NCI-H2227 treated with DMSO at 0.1 percent for 48 hours (cell line): Measurements from ENCODE around the gene USHBP1.

ENCODE experiments used
- DNase-seq: peaks from one replicate; lab custom pipeline; 2025; lab: John Stamatoyannopoulos, UW

Gene USHBP1

DNA sequence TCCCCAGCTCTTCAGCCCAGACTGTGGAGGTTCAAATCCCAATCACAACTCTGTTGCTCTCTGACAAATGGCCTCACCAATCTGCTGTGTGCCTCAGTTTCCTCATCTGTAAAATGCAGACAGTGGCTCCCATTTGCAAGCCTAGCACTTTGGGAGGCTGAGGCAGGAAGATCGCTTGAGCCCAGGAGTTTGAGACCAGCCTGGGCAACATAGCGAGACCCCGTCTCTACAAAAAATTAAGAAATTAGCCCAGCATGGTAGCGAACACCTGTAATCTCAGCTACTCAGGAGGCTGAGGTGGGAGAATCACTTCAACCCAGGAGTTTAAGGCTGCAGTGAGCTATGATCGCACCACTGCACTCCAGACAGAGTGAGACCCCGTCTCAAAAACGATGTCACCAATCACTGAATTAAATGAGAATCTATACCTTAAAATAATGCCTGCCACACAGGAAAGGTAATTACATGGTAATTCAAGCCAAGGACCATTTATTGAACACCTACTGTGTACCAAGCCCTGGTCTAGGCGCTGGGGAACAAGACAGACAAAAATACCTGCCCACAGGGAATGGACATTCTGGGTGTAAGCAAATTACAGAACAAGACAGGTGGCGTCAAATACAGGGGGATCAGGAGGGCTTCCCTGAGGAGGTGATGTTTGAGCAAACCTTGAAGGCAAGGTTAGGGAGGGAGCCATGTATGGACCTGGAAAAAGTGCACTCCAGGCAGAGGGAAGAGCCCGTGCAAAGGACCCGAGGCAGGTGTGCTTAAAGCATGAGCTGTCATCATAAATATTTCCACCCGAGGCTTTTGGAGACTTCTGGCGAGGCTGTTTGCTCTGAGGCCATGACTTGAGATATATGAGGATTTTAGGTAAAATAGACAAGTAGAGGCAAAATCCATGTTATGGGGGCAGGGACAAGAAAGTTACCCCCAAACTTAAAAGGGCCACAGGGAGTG lies 26.5 kb downstream of the USHBP1 start:
- no peak for DNase-seq

DNA sequence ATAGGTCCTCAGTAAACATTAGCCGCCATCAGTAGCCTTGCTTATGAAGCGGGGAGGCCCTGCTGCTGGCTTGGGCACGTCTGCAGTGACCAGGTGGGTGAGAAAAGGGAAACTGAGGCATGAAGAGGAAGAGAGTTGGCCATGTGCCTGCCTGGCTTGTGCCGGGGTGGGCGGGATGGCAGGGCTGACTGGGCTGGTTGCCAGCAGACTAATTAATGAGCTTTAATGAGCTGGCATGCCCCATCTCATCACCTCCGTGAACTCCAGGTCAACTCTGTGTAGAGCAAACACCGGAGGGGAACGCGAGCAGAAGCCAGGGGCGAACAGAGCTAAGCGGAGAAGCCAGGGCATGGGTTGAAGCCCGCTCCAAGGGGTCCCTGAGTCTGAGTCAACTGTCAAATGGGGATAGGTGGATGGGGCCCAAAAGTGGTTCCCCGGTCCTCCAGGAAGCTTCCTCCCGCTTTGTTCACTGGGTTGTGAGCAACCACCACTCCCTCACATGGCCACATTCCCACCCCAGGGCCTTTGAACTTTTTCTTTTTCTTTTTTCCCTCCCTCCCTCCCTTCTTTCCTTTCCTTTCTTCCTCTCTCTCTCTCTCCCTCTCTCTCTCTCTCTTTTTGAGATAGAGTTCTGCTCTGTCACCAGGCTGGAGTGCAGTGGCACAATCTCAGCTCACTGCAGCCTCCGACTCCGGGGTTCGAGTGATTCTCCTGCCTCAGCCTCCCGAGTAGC lies 27.6 kb downstream of the USHBP1 start:
- DNase-seq, result no peak

DNA sequence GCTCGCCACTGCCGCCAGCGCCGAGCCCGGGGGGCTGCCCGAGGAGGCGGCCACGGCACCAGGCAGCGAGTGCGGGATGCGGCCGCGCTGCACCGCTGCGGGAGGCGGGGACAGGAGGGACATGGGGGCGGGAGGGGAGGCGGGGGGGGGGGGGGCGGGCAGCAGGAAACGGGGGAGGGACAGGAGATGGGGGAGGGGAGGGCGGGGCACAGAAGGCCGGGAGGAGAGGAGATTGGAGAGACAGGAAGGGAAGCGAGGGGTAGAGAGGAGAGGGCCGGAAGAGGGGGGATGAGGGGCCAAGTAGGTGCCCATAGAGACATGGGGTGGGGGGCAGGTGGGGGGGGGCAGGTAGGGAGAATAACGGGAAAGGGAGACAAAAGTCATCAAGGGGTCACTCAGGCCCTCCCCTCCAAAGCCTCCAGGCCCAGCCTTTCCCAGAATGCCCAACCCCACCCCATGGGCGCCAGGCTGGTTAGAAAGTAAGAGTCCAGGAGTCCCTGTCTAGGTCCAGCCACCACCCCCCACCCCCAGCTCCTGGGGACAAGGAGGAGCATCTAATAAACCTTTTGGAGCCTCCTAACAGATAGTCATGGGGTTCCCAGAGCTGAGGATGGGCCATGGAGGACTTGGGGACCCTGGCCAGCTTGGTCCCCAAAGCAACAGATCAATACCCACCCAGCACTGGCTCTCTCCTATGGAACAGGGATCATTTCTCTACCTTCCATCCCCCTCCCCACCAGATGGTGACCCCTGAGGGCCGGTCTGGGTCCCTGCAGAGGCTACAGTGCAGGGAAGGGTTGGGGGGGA lies 28.4 kb downstream of the USHBP1 start:
- peak; percentile 45 for DNase-seq

DNA sequence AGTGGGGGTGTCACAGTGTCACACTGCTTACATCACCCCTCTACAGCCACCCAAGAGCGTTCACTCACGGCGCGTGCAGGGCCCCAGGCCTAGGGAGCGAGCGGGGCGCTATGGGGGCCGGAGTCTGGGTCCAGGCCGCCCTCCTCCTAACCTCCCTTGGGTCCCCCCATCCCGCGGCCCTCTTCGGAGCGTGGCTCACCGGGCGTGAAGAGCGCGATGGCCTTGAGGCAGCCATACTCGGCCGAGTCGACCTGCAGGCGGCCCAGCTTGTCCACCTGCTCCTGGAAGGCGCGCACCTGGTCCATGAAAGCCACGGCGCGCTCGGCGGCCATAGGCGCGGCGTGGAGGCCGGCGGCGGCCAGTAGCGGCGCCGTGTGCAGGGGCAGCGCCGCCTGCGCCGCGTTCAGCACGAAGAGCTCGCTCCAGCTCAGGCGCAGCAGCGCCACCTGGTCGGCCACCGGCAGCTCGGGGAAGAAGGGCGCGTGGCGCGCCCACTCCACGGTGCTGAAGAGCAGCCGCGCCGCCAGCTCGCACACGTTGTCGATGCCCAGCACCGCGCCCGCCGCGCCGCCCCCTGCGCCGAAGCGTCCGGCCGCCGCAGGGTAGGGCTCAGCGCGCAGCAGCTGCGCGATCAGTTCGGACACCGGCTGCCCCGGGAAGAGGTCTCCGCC lies 29.1 kb downstream of the USHBP1 start:
- peak; percentile 42 for DNase-seq

DNA sequence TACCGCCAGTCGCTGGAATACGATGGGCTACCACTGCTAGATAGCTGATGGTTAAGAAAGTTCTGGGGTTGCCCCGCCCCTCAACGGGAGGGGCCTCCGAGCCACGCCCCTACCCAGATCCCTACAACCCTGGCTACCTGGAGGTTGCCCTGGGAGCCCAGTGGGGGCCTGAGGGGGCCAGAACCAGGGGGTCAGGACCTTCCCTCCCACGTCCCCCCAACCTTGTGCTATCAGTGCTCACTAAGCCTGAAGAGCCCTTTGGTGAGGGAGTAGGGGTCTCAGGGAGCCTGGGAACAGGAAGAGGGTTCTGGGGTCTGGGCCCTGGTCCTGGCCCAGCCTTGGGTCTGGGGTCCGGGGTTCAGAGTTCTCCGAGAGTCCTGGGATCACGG lies 29.6 kb downstream of the USHBP1 start:
- peak; percentile 5 for DNase-seq

DNA sequence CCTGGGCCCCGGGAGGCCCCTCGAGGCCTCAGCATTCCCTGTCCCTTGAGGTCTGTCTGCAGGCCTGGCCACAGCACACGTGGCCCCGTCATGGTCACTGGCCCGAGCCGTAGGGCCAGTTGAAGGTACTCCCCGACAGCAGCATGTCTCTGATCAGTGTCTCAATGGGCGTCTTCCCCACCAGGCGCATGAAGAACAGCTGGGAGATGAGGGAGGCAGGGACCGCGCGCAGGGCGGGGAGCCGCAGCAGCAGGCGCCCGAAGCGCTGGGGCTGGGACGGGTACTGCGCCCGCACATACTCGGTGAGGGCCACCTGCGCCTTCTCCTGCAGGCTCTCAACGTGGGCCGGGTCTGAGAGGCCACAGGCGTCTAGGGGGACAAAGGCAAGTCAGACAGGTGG lies 32.3 kb downstream of the USHBP1 start:
- no peak for DNase-seq

DNA sequence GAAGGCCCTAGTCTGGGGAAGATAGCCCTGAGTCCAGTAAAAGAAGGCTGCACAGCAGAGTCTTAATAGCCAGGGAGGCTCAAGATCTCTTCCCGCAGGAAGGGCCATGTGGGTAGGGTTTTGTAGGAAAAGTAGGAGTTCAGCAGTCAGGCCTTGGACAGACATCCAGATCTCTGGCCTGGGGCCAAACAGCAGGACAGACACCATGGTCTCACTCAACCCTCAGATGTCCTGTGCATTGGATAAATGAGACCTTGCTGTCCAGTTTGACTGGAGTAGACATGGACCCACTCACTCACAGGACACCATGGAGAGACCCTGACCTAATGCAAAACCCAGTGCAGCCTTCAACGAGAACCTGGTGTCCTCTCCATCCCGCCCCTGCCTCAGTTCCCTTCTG lies 34.7 kb downstream of the USHBP1 start:
- DNase-seq, result no peak

DNA sequence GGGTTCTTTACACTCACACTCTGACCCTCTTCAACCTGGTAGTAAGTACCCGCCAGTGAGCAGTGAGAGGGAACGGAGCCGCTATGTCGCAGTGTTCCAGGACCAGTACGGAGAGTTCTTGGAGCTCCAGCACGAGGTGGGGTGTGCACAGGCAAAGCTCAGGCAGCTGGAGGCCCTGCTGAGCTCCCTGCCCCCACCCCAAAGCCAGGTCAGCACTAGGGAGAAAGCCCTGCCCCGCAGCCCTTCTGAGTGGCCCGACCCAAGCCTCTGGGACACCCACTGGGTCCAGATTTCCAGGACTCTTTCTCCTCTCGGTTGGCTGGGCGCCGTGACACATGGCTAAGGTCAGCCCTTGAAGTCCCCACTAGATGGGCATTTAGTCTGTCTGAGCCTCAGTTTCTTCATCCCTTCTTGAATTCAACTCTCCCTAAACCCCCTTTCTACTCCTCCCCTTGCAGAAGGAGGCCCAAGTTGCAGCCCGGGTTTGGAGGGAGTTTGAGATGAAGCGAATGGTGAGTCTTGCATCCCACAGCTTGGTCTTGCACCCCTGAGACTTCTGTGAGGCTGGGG lies 36.7 kb downstream of the USHBP1 start:
- DNase-seq, result no peak

DNA sequence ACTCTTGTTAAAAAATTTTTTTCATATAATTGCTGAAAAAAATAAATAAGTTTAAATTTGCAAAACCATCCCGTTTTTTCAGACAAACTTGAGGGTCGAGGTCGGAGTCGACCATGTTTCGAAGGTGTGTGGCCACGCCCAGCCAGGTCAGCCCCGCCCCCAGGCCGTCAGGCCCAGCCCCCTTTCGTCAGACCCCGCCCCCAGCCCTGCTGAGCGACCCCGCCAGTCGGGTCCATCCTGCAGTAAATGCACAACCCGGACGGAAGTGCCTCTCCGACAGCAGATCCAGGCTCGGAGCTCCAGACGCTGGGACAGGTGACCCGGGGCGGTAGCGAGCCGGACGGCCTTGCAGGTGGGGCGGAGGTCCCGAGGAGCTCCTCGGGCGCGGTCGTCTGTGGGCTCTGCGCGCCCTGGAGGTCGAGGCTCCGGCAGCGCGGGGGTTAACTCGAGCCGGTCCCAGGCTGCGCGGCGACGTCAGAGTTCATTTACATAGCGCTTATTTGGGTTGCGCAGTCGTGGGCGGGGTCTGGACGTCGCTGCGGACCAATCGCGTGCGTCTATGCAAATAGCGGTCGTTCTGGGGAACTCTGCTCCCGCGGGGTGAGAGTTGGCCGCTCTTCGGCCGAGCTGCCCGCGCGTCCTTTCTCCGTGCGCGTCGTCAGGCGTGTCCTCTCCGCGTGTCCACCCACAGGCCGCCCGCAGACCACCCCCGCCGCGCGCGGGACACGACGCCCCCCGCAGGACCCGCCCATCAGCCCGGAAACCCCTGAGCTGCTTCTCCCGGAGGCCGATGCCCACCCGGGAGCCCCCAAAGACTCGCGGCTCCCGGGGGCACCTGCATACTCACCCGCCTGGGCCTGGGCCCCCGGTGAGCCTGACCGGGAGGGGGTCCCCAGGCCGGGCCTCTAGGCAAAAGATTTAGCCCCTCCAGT lies 38.3 kb downstream of the USHBP1 start, which contains the start of gene OCEL1:
Gene OCEL1, plus strand, starts transcription at position 225 of the 932 bp plus-strand sequence. Its CDS starts 22 bp downstream, at position 247.
- DNase-seq, result peak; percentile 92

DNA sequence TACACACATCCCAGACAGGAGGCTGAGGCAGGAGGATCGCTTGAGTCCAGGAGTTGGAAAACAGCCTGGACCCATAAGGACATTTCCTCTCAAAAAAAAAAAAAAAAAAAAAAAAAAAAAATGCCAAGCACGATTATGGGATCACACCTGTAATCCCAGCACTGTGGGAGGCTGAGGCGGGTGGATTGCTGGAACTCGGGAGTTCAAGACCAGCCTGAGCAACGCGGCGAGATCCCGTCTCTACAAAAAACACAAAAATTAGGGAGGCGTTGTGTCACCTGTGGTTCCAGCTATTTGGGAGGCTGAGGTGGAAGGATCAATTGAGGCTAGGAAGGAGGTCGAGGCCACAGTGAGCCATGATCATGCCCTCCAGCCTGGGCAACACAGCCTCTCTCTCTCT lies 39.5 kb downstream of the USHBP1 start:
- no peak for DNase-seq

DNA sequence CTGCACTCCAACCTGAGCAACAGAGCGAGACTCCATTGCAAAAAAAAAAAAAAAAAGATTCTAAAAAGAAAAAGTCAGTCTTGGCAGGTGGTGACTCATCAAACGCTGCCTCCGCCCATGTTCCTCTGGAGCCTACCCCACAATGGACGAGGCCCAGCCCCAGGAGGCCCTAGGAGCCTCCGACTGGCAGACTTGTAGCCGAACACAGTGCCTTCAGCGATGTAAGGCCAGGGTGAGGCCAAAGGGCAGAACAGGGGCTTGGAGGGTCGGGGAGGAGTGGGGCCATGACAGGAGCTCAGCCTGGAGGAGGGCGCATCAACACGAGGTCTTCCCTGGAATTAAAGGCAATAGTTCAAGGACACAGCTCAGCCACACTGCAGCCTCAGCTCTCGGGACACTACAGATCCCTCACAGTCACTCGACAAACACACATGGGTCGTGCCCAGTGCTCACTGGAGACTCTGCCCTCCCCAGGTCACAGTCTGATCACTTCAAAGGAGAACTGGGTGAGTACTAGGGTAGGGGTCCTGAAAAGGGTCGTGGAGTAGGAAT lies 44.3 kb downstream of the USHBP1 start:
- DNase-seq, result no peak

DNA sequence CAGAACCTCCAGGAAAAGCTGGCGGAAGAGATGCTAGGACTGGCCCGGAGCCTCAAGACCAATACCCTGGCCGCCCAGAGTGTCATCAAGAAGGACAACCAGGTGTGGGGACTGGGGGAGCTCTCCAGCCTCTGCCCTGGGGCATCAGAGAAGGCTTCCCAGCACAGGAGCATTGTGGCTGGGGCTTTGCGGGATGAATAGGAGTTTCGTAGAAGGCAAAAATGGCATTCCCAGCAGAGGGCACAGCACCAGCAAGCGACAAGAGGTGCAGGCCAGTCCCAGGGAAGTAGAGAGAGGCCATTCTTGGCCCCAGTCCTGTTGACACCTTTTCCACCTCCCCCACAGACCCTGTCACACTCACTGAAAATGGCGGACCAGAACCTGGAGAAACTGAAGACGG lies 45.3 kb downstream of the USHBP1 start:
- no peak for DNase-seq

DNA sequence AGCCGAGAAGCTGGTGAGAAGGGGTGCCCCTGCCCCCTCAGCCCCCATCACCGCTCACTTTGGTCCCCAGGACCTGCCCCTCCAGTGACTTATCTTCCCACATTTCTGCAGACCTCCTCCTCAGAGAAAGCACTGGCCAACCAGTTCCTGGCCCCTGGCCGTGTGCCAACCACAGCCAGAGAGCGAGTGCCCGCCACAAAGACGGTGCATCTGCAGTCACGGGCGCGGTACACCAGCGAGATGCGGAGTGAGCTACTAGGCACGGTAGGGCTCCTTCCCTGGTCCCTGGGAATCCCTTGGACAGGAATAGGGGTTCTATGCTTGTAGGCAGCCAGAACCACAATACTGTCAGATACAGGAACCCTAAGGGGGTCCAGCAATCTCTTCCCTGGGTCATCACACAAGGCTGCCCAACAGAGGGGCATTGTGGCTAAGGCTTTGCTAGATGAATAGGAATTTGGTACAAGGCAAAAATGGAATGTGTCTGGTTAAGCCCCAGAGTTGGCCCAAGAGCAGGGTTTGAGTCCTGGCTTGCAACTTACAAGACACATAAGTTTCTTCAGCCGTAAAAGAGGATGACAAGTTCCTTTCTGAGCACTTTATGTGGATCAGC lies 48.4 kb downstream of the USHBP1 start:
- DNase-seq, result peak; percentile 21

DNA sequence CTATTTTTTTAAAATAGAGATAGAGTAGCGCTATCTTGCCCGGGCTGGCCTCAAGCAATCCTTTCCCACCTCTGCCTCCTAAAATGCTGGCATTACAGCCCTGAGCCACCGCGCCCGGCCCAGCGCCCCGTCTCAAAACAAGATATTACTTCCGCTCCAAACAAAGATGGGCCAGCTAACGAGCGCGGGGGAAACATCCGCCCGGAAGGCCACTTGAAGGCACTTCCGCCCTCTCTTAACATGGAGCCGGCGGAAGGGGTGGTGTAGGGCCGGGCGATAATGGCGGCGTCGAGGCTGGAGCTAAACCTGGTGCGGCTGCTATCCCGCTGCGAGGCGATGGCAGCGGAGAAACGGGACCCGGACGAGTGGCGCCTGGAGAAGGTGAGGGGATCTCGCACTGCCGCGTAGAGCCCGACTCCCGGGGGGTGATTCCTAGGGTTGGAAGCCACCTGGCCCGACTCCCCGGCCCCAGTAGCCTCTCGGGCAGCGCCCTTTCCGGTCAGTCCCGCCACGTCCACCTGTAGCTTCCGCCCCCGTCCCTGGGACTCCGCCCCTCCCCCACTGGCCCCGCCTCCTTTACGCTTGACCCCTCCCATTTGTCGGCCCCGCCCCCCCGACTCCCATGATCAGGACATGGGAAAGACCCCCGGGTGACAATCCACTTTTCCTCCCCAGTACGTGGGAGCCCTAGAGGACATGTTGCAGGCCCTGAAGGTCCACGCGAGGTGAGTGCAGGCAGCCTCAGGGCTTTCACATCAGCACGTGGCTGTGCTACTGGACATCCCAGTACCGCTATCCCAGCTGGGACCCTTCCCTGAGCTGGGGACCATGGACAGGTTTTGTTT lies 49.2 kb downstream of the USHBP1 start, which contains the start of gene USE1:
Gene USE1, plus strand, starts transcription at position 231 of the 845 bp plus-strand sequence. Its CDS starts 49 bp downstream, at position 280.
- peak; percentile 94 for DNase-seq

DNA sequence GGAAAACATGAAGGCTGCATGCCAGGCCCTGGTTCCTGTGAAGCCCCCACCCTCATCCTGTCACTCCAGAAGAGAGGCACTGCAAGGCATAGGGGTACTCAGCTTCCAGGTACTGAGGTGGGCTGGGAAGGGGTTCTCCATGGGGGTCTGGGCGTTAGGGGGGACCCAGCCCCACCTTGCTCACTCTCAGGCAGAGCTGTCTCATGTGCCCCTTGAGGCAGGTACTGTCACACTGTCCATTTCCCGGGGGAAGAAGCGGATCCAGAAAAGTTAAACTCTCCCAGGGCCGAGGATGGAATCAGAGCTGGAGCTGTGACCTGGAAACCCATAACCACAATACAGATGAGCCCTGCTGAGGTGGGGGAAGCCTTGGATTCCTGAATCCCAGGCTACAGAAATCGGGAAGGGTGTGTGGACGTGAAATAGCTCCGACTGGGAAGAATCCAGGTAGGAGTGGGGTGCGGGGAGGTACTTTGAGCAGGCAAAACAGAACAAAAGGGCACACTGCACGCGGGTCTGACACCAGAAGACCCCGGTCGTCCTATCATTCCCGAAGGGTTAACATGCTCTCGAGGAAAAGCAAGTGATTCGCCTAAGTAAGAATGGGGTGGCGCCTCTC lies 49.9 kb downstream of the USHBP1 start:
- peak; percentile 26 for DNase-seq

DNA sequence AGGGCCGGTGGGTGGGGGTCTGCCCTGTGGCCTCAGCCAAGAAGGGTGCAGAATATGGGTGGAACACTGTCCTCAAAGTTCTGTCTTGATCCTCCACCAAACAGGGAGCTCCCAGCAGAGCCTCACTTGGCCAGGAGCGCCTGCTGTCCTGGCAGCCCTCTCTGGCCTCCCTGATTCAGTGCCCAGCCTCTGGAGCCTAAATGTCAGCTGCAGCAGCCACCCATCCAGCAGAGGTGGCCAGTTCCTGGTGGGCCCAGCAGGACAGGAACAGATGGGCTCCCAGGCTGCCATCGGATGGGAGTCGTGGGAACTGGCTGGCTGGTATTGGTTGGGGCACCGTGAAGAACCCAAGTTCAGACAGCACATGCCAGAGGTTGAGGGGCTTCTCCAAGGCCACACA lies 51.2 kb downstream of the USHBP1 start:
- DNase-seq, result no peak

DNA sequence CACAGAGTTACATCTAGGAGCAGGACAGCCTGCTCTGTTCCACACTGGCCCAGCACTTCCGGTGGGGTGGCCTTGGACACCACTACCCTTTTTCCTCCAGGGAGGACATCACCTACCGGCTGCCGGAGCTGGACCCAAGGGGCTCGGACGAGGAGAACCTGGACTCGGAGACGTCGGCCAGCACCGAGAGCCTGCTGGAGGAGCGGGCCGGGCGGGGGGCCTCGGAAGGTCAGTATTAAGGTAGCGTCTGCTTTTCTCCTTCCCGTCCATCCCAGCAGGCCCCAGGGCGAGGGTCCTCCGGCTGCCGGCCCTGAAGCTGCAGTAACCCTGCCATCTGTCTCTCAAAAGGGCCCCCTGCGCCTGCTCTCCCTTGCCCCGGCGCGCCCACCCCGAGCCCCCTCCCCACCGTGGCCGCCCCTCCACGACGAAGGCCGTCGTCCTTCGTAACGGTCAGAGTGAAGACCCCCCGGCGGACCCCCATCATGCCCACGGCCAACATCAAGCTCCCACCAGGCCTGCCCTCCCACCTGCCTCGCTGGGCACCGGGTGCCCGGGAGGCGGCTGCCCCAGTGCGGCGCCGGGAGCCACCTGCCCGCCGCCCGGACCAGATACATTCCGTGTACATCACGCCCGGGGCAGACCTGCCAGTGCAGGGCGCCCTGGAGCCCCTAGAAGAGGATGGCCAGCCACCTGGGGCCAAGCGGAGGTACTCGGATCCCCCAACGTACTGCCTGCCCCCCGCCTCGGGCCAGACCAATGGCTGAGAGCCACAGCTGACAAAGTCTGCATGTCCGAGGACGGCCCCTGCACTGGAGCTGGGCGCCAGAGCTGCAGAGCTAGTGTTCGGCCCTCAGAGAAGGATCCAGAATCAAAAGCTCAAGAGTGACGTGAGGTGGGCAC lies 52.7 kb downstream of the USHBP1 start:
- no peak for DNase-seq
